Tibial artery (tissue), 4 donors: ENCODE data around the gene SAMD14.

Source experiments
- DNase-seq, 2 donors: peaks; one replicate each; pipeline ENCODE4 v3.0.0-alpha.2; 2019
- H3K27ac ChIP-seq, 2 donors: fragments of 200-600 bp; sonication (generic) in 1 of 2; 1 replicate in 1 of 2; 2 replicates in 1 of 2; pipeline ENCODE4 v1.5.1; 2018 to 2019; ENCODE audit warnings: mild to moderate bottlenecking in 1 of 2
- H3K27me3 ChIP-seq, 2 donors: fragments of 200-600 bp; sonication (generic) in 1 of 2; one replicate each; pipeline versions ENCODE4 v1.5.1 to v1.6.0; 2016 to 2019
- H3K36me3 ChIP-seq, 3 donors: fragments of 200-600 bp; sonication (generic) in 2 of 3; one replicate each; pipeline ENCODE4 v1.5.1; 2016 to 2019; ENCODE audit warnings: mild to moderate bottlenecking in 2 of 3
- H3K4me1 ChIP-seq, 4 donors: fragments of 200-600 bp; sonication (generic) in 2 of 4; 1 replicate in 3 of 4; 2 replicates in 1 of 4; pipeline ENCODE4 v1.5.1; 2016 to 2019
- H3K4me3 ChIP-seq, 2 donors: fragments of 200-600 bp; sonication (generic) in 1 of 2; 1 replicate in 1 of 2; 2 replicates in 1 of 2; pipeline ENCODE4 v1.5.1; 2018 to 2019; ENCODE audit warnings: mild to moderate bottlenecking in 2 of 2
- H3K9me3 ChIP-seq, 3 donors: fragments of 200-600 bp; sonication (generic) in 1 of 3; one replicate each; pipeline ENCODE4 v1.5.1; 2016 to 2019
- intact Hi-C: fragments of 100-400 bp; cut with DNase I; formaldehyde crosslinking; loops from one replicate; pipeline ENCODE4 v1.15.0; 2023; ENCODE audit warnings: low total_unique reads
- TF ChIP-seq, protein P1 (sequence below), 2 experiments: fragments of 200-600 bp in 1 of 2; fragments of 450-650 bp in 1 of 2; IDR thresholded peaks; one replicate each; pipeline ENCODE4 v1.5.1; 2017 to 2019; ENCODE audit warnings: antibody characterized with exemption in 2 of 2, mild to moderate bottlenecking in 1 of 2, moderate library complexity in 1 of 2

The SAMD14 gene

DNA sequence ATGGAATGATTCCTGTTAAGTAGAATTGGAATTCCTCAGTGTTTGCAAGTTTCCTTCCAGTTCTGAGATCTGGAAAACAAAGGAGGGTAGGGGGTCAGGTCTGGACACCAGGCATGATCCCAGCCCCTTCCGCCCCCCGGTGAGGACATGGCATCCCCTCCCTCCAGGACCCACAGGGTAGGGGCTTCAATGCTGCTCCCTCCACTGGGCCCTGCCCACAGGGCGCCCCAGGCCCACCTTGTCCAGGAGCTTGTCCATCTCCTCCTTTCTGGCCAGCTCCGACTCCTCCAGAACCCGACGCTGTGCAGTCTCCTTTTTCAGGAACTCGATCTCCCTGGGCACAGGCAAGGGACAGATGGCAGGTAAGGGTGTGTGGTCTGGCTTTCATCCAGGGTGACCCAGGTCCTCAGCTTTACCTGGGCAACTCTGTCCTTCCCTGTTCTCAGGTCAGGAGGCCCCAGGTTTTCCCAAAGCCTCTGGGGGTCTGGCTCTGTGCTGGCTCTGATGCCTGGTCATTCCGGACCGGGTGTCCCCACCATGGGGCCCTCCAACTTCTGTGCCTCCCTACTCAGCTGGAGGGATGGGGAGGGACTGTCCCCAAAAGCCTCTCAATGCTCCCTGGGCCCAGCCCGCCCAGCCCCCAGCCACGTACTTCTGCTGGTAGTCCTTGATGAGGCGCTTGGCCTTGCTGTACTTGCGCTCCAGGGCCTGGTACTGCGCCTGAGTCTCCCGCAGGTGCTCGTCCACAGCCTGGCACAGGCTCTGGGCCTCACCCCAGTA, 5.5 kb upstream of the SAMD14 start:
- H3K36me3 ChIP-seq: peaks cover 29 to 65% (median 57%) of the 10 kb centered on the region in 3 donors
- H3K4me3 ChIP-seq: no peak overlapping the region
- no peaks in the 10 kb centered on the region for H3K27me3 ChIP-seq
- intact Hi-C loops: no loop called here
- peaks cover 0 to 41% (median 33%) of the 10 kb centered on the region in 4 donors for H3K4me1 ChIP-seq
- DNase-seq: peak in 1 of 2 donors; percentile 64
- H3K27ac ChIP-seq: no peak overlapping the region
- TF ChIP-seq, protein P1, sequence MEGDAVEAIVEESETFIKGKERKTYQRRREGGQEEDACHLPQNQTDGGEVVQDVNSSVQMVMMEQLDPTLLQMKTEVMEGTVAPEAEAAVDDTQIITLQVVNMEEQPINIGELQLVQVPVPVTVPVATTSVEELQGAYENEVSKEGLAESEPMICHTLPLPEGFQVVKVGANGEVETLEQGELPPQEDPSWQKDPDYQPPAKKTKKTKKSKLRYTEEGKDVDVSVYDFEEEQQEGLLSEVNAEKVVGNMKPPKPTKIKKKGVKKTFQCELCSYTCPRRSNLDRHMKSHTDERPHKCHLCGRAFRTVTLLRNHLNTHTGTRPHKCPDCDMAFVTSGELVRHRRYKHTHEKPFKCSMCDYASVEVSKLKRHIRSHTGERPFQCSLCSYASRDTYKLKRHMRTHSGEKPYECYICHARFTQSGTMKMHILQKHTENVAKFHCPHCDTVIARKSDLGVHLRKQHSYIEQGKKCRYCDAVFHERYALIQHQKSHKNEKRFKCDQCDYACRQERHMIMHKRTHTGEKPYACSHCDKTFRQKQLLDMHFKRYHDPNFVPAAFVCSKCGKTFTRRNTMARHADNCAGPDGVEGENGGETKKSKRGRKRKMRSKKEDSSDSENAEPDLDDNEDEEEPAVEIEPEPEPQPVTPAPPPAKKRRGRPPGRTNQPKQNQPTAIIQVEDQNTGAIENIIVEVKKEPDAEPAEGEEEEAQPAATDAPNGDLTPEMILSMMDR (IDR thresholded peaks at IDR 0.05): no peak
- H3K9me3 ChIP-seq: no peaks in the 10 kb centered on the region

DNA sequence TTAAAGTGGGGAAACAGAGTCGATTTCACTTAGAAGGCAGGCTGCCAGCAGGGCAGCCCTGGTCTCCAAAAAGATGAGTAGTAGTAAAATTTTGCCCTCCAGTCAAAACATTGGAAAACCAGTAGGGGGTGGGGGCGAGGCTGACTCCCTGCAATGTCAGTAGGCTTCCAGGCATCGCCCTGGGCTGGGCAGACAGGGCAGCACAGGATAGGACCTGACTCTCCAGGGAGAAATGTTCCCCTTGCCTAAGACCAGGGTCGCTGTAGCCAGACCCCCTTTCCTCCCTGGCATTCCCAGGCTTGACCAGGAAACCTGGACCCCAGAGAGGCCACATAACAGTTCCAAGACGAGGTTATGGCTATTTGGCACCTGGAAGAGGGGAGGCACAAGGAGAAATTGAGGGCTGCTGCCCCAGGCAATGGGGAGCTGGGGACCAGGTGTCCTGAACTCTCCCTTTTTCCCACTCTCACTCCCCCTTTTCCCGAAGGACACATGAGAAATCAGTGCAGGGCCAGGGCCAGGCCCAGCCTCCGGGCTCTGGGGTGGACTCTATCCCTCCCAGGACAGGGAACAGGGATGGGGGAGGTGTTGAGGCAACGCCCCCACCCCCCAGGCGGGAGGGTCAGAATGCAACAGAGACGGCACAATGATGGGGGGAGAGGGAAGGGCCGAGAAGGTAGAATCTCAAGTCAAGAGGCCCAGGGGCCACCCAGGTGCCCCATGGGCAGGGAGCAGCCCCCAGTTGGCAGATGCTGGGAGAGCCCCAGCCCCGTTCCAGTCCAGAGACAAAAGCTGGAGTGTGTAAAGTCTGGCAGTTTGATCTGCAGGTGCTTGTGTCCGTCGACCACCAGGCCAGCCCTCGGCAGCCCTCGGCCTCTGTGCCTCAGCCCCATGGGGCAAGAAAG, 4.5 kb upstream of the SAMD14 start:
- H3K27me3 ChIP-seq: peaks cover 0 to under 1% of the 10 kb centered on the region in 2 donors
- DNase-seq: peak in 1 of 2 donors; percentile 68
- TF ChIP-seq, protein P1 (IDR thresholded peaks at IDR 0.05): no peak
- no peak overlapping the region for H3K4me3 ChIP-seq
- peak overlapping the region; percentile 78 to 87 for H3K27ac ChIP-seq
- no peaks in the 10 kb centered on the region for H3K9me3 ChIP-seq
- peaks cover 0 to 45% (median 41%) of the 10 kb centered on the region in 4 donors for H3K4me1 ChIP-seq
- intact Hi-C loops: no loop called here
- H3K36me3 ChIP-seq: peaks cover 22 to 54% (median 50%) of the 10 kb centered on the region in 3 donors

DNA sequence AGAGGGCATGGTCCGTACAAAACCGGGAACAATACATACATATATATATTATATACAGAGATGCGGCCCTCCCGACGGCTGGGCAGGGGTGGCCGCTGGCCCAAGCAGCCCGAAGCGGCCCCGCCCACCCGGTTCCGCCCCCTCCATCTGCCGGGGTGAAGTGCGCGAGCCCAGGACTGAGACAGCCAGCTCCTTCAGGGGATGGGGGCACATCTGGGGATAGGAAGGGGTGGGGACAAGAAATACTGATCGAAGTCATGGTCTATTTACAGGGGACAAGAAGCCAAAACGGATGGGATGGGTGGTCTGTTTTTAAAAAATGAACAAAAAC, 3.8 kb upstream of the SAMD14 start:
- peak overlapping the region; percentile 78 to 87 for H3K27ac ChIP-seq
- H3K4me1 ChIP-seq: peaks cover 0 to 52% (median 47%) of the 10 kb centered on the region in 4 donors
- peaks cover 0 to 4% of the 10 kb centered on the region in 2 donors for H3K27me3 ChIP-seq
- TF ChIP-seq, protein P1 (IDR thresholded peaks at IDR 0.05): no peak
- peaks cover 14 to 47% (median 42%) of the 10 kb centered on the region in 3 donors for H3K36me3 ChIP-seq
- H3K4me3 ChIP-seq: no peak overlapping the region
- intact Hi-C loops: no loop called here
- DNase-seq: peak in 1 of 2 donors; percentile 77
- H3K9me3 ChIP-seq: no peaks in the 10 kb centered on the region

DNA sequence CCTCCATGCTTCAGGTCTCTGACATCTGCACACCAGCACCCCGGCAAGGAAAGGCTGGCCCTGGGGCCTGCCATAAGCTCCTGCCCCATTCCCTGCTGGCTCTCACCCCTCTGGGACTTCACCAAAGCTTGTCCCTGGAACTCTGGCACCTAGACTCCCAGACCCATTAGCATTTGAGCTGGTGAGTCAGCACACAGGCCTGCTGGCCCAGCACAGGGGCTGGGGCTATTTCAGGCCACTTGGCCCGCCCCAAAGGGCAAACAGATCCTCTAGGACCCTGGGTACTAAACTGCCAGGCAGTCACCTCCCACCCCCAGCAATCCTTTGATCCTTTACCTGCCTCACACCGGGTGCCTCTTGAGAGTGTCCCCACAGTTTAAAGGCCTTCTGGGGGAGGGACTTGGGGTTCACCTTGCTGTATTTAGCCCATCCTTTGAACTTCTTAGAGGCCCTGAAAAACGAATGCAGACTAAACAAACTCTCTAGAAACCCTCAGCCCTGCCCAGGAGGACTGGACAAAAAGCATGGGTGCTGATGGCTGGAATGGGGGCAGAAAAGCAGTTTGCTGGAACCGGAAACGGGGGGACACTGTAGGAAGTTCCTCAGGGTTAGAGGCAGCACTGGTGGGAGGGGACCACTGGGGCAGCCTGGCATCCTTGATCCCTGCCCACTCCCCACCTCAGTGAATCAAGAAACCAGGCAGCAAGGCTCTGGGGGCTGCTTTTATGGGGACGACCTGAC, 3.2 kb upstream of the SAMD14 start:
- Histone ChIP-seq H3K4me3 (no peak overlapping the region), H3K27ac (peak overlapping the region; percentile 78 to 87), H3K4me1 (peaks cover 0 to 56% (median 49%) of the 10 kb centered on the region in 4 donors), H3K27me3 (peaks cover 0 to 4% of the 10 kb centered on the region in 2 donors), H3K9me3 (no peaks in the 10 kb centered on the region), H3K36me3 (peaks cover 9 to 42% (median 37%) of the 10 kb centered on the region in 3 donors)
- DNase-seq: peak; percentile 58 to 91
- intact Hi-C loops: no loop called here
- TF ChIP-seq, protein P1 (IDR thresholded peaks at IDR 0.05): no peak

DNA sequence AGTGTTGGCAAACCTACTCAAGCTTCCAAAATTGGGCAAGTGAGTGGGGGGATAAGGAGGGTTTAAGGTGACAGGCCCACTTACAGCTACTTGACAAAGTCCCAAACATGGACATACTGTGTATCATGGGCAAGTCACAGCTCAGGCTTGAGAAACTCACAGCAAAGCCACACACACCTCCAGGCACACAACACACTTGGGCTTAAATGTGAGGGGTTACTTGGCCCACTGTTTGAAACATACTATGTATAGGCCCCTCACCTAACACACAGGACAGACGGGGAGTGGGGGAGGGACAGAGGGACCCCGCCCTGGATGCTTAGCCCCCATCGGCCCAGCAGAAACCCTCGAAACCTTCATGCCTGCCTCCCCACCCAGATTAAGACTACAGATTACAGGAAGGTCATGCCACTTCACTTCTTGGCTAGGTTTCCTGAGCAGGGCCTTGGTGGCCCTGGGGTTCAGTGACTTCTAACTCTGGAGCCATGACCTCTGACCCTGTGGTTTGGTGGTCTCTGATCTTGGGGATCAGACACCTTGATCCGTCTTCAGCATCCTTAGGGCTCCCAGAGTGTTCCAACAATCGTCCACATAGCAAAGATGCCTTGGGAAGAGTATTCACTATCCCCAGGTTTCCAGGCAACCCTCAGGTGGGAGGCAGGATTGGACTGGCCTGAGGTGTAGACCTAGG, 2.3 kb upstream of the SAMD14 start:
- no peak overlapping the region for H3K4me3 ChIP-seq
- H3K36me3 ChIP-seq: peaks cover 0 to 32% (median 28%) of the 10 kb centered on the region in 3 donors
- peaks cover 0 to 56% (median 49%) of the 10 kb centered on the region in 4 donors for H3K4me1 ChIP-seq
- TF ChIP-seq, protein P1 (IDR thresholded peaks at IDR 0.05): no peak
- DNase-seq: no peak
- intact Hi-C loops: no loop called here
- no peaks in the 10 kb centered on the region for H3K9me3 ChIP-seq
- peaks cover 0 to 4% of the 10 kb centered on the region in 2 donors for H3K27me3 ChIP-seq
- peak overlapping the region; percentile 78 to 87 for H3K27ac ChIP-seq
